NCI-H2196 (cell line): ENCODE results near the gene OXT.
"Not testable (repeated sequence)": the region's sequence is repeated elsewhere in the genome, so short reads cannot be mapped to it uniquely, and the experiment has no call there.

ENCODE experiments used
- DNase-seq: peaks from one replicate; lab custom pipeline; 2025; ENCODE audit not compliant: unreplicated experiment; lab: John Stamatoyannopoulos, UW

Gene OXT

GRCh38 chr20:3071610-3072529 is at the start of gene OXT:
TSS of gene OXT (plus strand) at chr20:3071620. CDS start at chr20:3071656, 36 bp downstream.
- no peak for DNase-seq

- no peak for DNase-seq
Observed at GRCh38 chr20:3021777-3022176, 49.6 kb upstream of the OXT start.

- DNase-seq: not testable (repeated sequence)
Observed at GRCh38 chr20:3022559-3023490, 48.6 kb upstream of the OXT start.

GRCh38 chr20:3027987-3028386 is 43.4 kb upstream of the OXT start:
- DNase-seq: no peak

GRCh38 chr20:3031524-3032147 is 39.8 kb upstream of the OXT start:
- DNase-seq: no peak

GRCh38 chr20:3032624-3033023 is 38.8 kb upstream of the OXT start:
- DNase-seq: no peak

GRCh38 chr20:3037654-3038053 is 33.8 kb upstream of the OXT start:
- DNase-seq: no peak

GRCh38 chr20:3038454-3038853 is 33.0 kb upstream of the OXT start:
- DNase-seq: no peak

GRCh38 chr20:3039426-3039825 is 32.0 kb upstream of the OXT start:
- DNase-seq: no peak

- no peak for DNase-seq
Observed at GRCh38 chr20:3040086-3040485, 31.3 kb upstream of the OXT start.

- no peak for DNase-seq
Observed at GRCh38 chr20:3041854-3042409, 29.5 kb upstream of the OXT start.

GRCh38 chr20:3042625-3043024 is 28.8 kb upstream of the OXT start:
- no peak for DNase-seq

GRCh38 chr20:3043322-3043721 is 28.1 kb upstream of the OXT start, which contains the start of gene GNRH2:
TSS of gene GNRH2 (plus strand) at chr20:3043622. CDS start at chr20:3044415, 793 bp downstream.
- DNase-seq: no peak

- no peak for DNase-seq
Observed at GRCh38 chr20:3044336-3044965, 27.0 kb upstream of the OXT start.

GRCh38 chr20:3045042-3045815 is 26.2 kb upstream of the OXT start:
- DNase-seq: peak; percentile 84

GRCh38 chr20:3045816-3046676 is 25.4 kb upstream of the OXT start, which contains the start of gene MRPS26:
TSS of gene MRPS26 (plus strand) at chr20:3046052. CDS start at chr20:3046069, 17 bp downstream.
- DNase-seq: peak; percentile 91

GRCh38 chr20:3046677-3047462 is 24.6 kb upstream of the OXT start:
- peak; percentile 33 for DNase-seq
